DND-41 (cell line): ENCODE results near the gene FLVCR2.

Source experiments
- CTCF ChIP-seq: IDR thresholded peaks from 2 replicates; pipeline ENCODE4 v1.5.1; 2012; ENCODE audit warnings: borderline replicate concordance, low read length, moderate library complexity, mild to moderate bottlenecking; ENCODE audit not compliant: poor library complexity, severe bottlenecking; ENCODE audit errors: extremely low read depth
- EZH2 ChIP-seq: IDR thresholded peaks from 3 replicates; pipeline ENCODE4 v1.6.1; 2012; ENCODE audit warnings: borderline replicate concordance, low read depth, mild to moderate bottlenecking, moderate library complexity, low read length, inconsistent platforms; ENCODE audit not compliant: severe bottlenecking

- TF ChIP-seq CTCF (no peak), EZH2 (no peak)
Measured at GRCh38 chr14:75531660-75532317, 46.6 kb upstream of the FLVCR2 start.
